IMR-90 (cell line): ENCODE results near the gene CHP2. TPM values are rescaled to one million over a fixed set of nuclear protein-coding genes. Genes with fewer than 3 reads are reported as not detected.

Source experiments
- ATAC-seq: fragments of 200-7000 bp; cut with Tn5 transposase; 2 replicates; pipeline ENCODE4 v1.9.1; 2020; ENCODE audit warnings: low read depth, mild to moderate bottlenecking, moderate library complexity
- Bru-seq: library from RNA; stranded (reverse); fragments of 400-500 nt; gene quantifications from one replicate; lab custom pipeline; 2021; lab: Mats Ljungman, UMichigan
- BruChase-seq, 2 experiments: library from RNA; stranded (reverse); fragments of 400-500 nt; gene quantifications; one replicate each; lab custom pipeline; 2021; lab: Mats Ljungman, UMichigan
- BruUV-seq: library from RNA; stranded (reverse); fragments of 400-500 nt; replicated peaks from 2 replicates; lab custom pipeline; 2021; lab: Mats Ljungman, UMichigan
- CTCF ChIA-PET: fragments of 300-600 bp; formaldehyde crosslinking; extraction: SDS; loops from one replicate; lab custom pipeline; 2021; ENCODE audit warnings: antibody characterized with exemption; lab: Yijun Ruan, JAX
- POLR2A ChIA-PET: fragments of 300-600 bp; sonication (Branson Sonifier 250); formaldehyde crosslinking; loops from one replicate; lab custom pipeline; 2022; ENCODE audit warnings: antibody characterized with exemption; ENCODE audit not compliant: unreplicated experiment; lab: Charles Lee
- DNase-seq: peaks from one replicate; pipeline ENCODE4 v3.0.0; 2013
- H2AFZ ChIP-seq: replicated peaks from 2 replicates; pipeline ENCODE3; 2013; ENCODE audit warnings: low read length, mild to moderate bottlenecking; ENCODE audit not compliant: poor library complexity
- H2AK5ac ChIP-seq: 2 replicates; pipeline ENCODE4 v1.6.1; 2013; ENCODE audit warnings: low read depth, low read length, inconsistent platforms
- H2AK9ac ChIP-seq: replicated peaks from 2 replicates; pipeline ENCODE3; 2013; ENCODE audit warnings: mild to moderate bottlenecking, low read depth, low read length, moderate library complexity; ENCODE audit not compliant: poor library complexity
- H2BK120ac ChIP-seq: 2 replicates; pipeline ENCODE4 v1.6.1; 2013; ENCODE audit warnings: low read depth, low read length, inconsistent platforms
- H2BK15ac ChIP-seq: 3 replicates; pipeline ENCODE4 v1.6.1; 2013; ENCODE audit warnings: low read depth, low read length, inconsistent platforms
- H2BK20ac ChIP-seq: 2 replicates; pipeline ENCODE4 v1.6.1; 2013; ENCODE audit warnings: low read depth, mild to moderate bottlenecking, inconsistent platforms, low read length, moderate library complexity
- H2BK5ac ChIP-seq: 2 replicates; pipeline ENCODE4 v1.6.1; 2013; ENCODE audit warnings: mild to moderate bottlenecking, low read depth, low read length, inconsistent platforms; ENCODE audit not compliant: poor library complexity, severe bottlenecking
- H3K14ac ChIP-seq: replicated peaks from 2 replicates; pipeline ENCODE4 v1.6.1; 2013; ENCODE audit warnings: low read depth, low read length, inconsistent platforms
- H3K18ac ChIP-seq: 2 replicates; pipeline ENCODE4 v1.6.1; 2013; ENCODE audit warnings: low read depth, low read length, control low read depth
- H3K23ac ChIP-seq: 2 replicates; pipeline ENCODE4 v1.6.1; 2013; ENCODE audit warnings: low read depth, low read length, inconsistent platforms
- H3K27ac ChIP-seq: 2 replicates; pipeline ENCODE4 v1.5.1; 2013; ENCODE audit warnings: mild to moderate bottlenecking, control low read depth, low read length; ENCODE audit not compliant: insufficient read depth
- H3K27me3 ChIP-seq: 2 replicates; pipeline ENCODE4 v1.6.1; 2013; ENCODE audit warnings: low read length; ENCODE audit not compliant: control insufficient read depth, insufficient read depth
- H3K36me3 ChIP-seq: 2 replicates; pipeline ENCODE4 v1.6.1; 2013; ENCODE audit warnings: low read length, mixed read lengths; ENCODE audit not compliant: control insufficient read depth, insufficient read depth
- H3K4ac ChIP-seq: 2 replicates; pipeline ENCODE4 v1.6.1; 2013; ENCODE audit warnings: low read depth, low read length, inconsistent platforms
- H3K4me1 ChIP-seq: 2 replicates; pipeline ENCODE4 v1.6.1; 2013; ENCODE audit warnings: low read length, mixed read lengths; ENCODE audit not compliant: control insufficient read depth, insufficient read depth
- H3K4me2 ChIP-seq: 2 replicates; pipeline ENCODE4 v1.6.1; 2013; ENCODE audit warnings: low read depth, mild to moderate bottlenecking, control low read depth, low read length, moderate library complexity
- H3K4me3 ChIP-seq: 2 replicates; pipeline ENCODE4 v1.5.1; 2013; ENCODE audit warnings: low read depth, mild to moderate bottlenecking, control low read depth, low read length, moderate library complexity; ENCODE audit not compliant: insufficient read depth
- H3K56ac ChIP-seq: 2 replicates; pipeline ENCODE4 v1.6.1; 2013; ENCODE audit warnings: low read length, inconsistent platforms; ENCODE audit not compliant: insufficient read depth; ENCODE audit errors: extremely low read depth
- H3K79me1 ChIP-seq, 2 experiments: 2 replicates each; pipeline ENCODE4 v1.6.1; 2013; ENCODE audit warnings: low read length in 2 of 2, inconsistent platforms in 1 of 2, low read depth in 1 of 2
- H3K9ac ChIP-seq: 2 replicates; pipeline ENCODE4 v1.6.1; 2013; ENCODE audit warnings: low read depth, low read length, control low read depth
- H3K9me1 ChIP-seq: 2 replicates; pipeline ENCODE4 v1.6.1; 2013; ENCODE audit warnings: low read length, inconsistent platforms; ENCODE audit not compliant: insufficient read depth
- H3K9me3 ChIP-seq: 2 replicates; pipeline ENCODE4 v1.6.1; 2013; ENCODE audit warnings: low read length; ENCODE audit not compliant: control insufficient read depth, insufficient read depth
- H4K20me1 ChIP-seq: 2 replicates; pipeline ENCODE4 v1.6.1; 2013; ENCODE audit warnings: low read length, inconsistent platforms; ENCODE audit not compliant: insufficient read depth
- H4K5ac ChIP-seq: 2 replicates; pipeline ENCODE4 v1.6.1; 2013; ENCODE audit warnings: mild to moderate bottlenecking, low read depth, low read length, control low read depth
- H4K8ac ChIP-seq, 2 experiments: 2 replicates each; pipeline ENCODE4 v1.6.1; 2013; ENCODE audit warnings: low read depth in 2 of 2, low read length in 2 of 2, control low read depth in 1 of 2, inconsistent platforms in 1 of 2
- H4K91ac ChIP-seq: 2 replicates; pipeline ENCODE4 v1.6.1; 2013; ENCODE audit warnings: low read depth, low read length, inconsistent platforms; ENCODE audit not compliant: insufficient read depth
- BHLHE40 ChIP-seq: fragments of 150-350 bp; IDR thresholded peaks from 2 replicates; pipeline ENCODE4 v1.6.1; 2016; ENCODE audit warnings: mild to moderate bottlenecking, low read depth, low read length
- CEBPB ChIP-seq: IDR thresholded peaks from 2 replicates; pipeline ENCODE4 v1.6.1; 2012; ENCODE audit warnings: low read depth, low read length, improper control_type of control experiment
- ELK1 ChIP-seq: fragments of 150-350 bp; IDR thresholded peaks from 2 replicates; pipeline ENCODE4 v1.6.1; 2016; ENCODE audit warnings: low read depth, mild to moderate bottlenecking, low read length, moderate library complexity, borderline replicate concordance
- FOS ChIP-seq: fragments of 150-350 bp; IDR thresholded peaks from 2 replicates; pipeline ENCODE4 v1.6.1; 2016; ENCODE audit warnings: low read depth, low read length
- MAFK ChIP-seq: IDR thresholded peaks from 2 replicates; pipeline ENCODE4 v1.6.1; 2012; ENCODE audit warnings: low read depth, low read length, improper control_type of control experiment
- MXI1 ChIP-seq: IDR thresholded peaks from 2 replicates; pipeline ENCODE4 v1.6.1; 2012; ENCODE audit warnings: low read depth, mild to moderate bottlenecking, low read length, moderate library complexity, borderline replicate concordance
- RCOR1 ChIP-seq: IDR thresholded peaks from 2 replicates; pipeline ENCODE4 v1.6.1; 2012; ENCODE audit warnings: mild to moderate bottlenecking, low read length, improper control_type of control experiment; ENCODE audit not compliant: insufficient replicate concordance
- SMC3 ChIP-seq: fragments of 150-350 bp; IDR thresholded peaks from 2 replicates; pipeline ENCODE4 v1.6.1; 2016; ENCODE audit warnings: low read depth, mild to moderate bottlenecking, antibody characterized with exemption, low read length, moderate library complexity
- USF2 ChIP-seq: fragments of 150-350 bp; IDR thresholded peaks from 2 replicates; pipeline ENCODE4 v1.6.1; 2017; ENCODE audit warnings: mild to moderate bottlenecking, antibody characterized with exemption, low read length, low read depth
- whole genome bisulfite sequencing, 2 experiments: methylation state at CpG; one replicate each; pipeline versions ENCODE4 v1.1.5 to v1.1.7; 2013; ENCODE audit warnings: missing lambda C conversion rate in 2 of 2; ENCODE audit not compliant: insufficient read length in 1 of 2; ENCODE audit errors: extremely low coverage in 2 of 2; 5-methylcytosine and 5-hydroxymethylcytosine counted together
- dilution Hi-C: fragments of 300-500 bp; cut with HindIII; formaldehyde crosslinking; loops from one replicate; pipeline ENCODE4 v1.14.3; 2018; ENCODE audit warnings: low sequenced_read_pairs; ENCODE audit not compliant: unreplicated experiment
- in situ Hi-C: fragments of 300-500 bp; cut with MboI; formaldehyde crosslinking; loops from 3 replicates; pipeline ENCODE4 v1.14.3; 2019; ENCODE audit warnings: low sequenced_read_pairs, inconsistent platforms, mixed read lengths
- intact Hi-C: fragments of 100-400 bp; cut with micrococcal nuclease; formaldehyde crosslinking; loops from 2 replicates; pipeline ENCODE4 v1.10.0; 2022
- long read RNA-seq: library from polyadenylated mRNA; unstranded; transcript quantifications from one replicate; pipeline ENCODE4 v2.0.0, GENCODE V29; 2021; ENCODE audit not compliant: unreplicated experiment
- polyA plus RNA-seq, 3 experiments: library from polyadenylated mRNA; depleted of rRNA; stranded (reverse); fragments of >200 nt; gene quantifications; 2 replicates each; pipeline ENCODE4 v1.2.3, GENCODE V29; 2012; ENCODE audit warnings: low replicate concordance in 1 of 3
- total RNA-seq: library from RNA; depleted of rRNA; stranded (reverse); fragments of >200 nt; gene quantifications from 2 replicates; pipeline ENCODE4 v1.2.3, GENCODE V29; 2012; rRNA removed

CHP2 gene
- not detected in 2 replicates for total RNA-seq
- polyA plus RNA-seq (2012; rRNA removed), result not detected in 2 replicates
- not detected in 2 replicates for polyA plus RNA-seq (2012; cell fraction: cytosol; rRNA removed)
- polyA plus RNA-seq (2012; cell fraction: nucleus; rRNA removed; ENCODE audit: low replicate concordance), result not detected in 2 replicates
- not detected for Bru-seq, nascent RNA
- not detected for BruChase-seq, experiment 1, labeled RNA remaining after a 6-hour chase
- not detected for BruChase-seq, experiment 2, labeled RNA remaining after a 2-hour chase
- long read RNA-seq, result 0 reads

- TF ChIP-seq SMC3 (no peak), BHLHE40 (no peak), MXI1 (no peak), FOS (no peak), USF2 (no peak), CEBPB (no peak), MAFK (no peak), ELK1 (no peak), RCOR1 (no peak)
- 4% methylated on average over 38 of the region's 80 CpGs; no CpG with 5 or more reads in 1 of the 2 experiments for WGBS, 2 experiments
- DNase-seq (no peak), ATAC-seq (no peak)
- H3K9ac ChIP-seq, result no peak within 1 kb of the TSS
- ChIA-PET CTCF (no interaction called here), POLR2A (no interaction called here)
- H3K18ac ChIP-seq, result no peak within 1 kb of the TSS
- H3K36me3 ChIP-seq, result no peaks in the 10 kb centered on the region
- no peaks in the 10 kb centered on the region; the same call in 1 of the 2 replicates for H3K9me3 ChIP-seq
- peaks cover 25% of the 10 kb centered on the region for H3K27me3 ChIP-seq
- H2BK120ac ChIP-seq, result no peak within 1 kb of the TSS
- H3K9me1 ChIP-seq, result no peaks in the 10 kb centered on the region
- H3K14ac ChIP-seq, result no peak within 1 kb of the TSS
- no peak within 1 kb of the TSS for H3K23ac ChIP-seq
- dilution Hi-C loops, result no loop called here
- H3K56ac ChIP-seq, result no peak within 1 kb of the TSS
- no peak within 1 kb of the TSS for H4K8ac ChIP-seq
- peak within 1 kb of the TSS; percentile 42 for H2AK9ac ChIP-seq
- H2BK5ac ChIP-seq, result no peak within 1 kb of the TSS
- H3K4me1 ChIP-seq, result no peaks in the 10 kb centered on the region; the same call in 1 of the 2 replicates
- no peak within 1 kb of the TSS for H2AK5ac ChIP-seq
- H3K4ac ChIP-seq, result no peak within 1 kb of the TSS
- H2AFZ ChIP-seq, result peak within 1 kb of the TSS; percentile 63
- no peak within 1 kb of the TSS; the same call in 1 of the 2 replicates for H3K4me2 ChIP-seq
- H3K4me3 ChIP-seq, result no peak within 1 kb of the TSS
- H2BK15ac ChIP-seq, result no peak within 1 kb of the TSS
- no peaks in the 10 kb centered on the region for H4K20me1 ChIP-seq
- no peak within 1 kb of the TSS for H4K5ac ChIP-seq
- H2BK20ac ChIP-seq, result no peak within 1 kb of the TSS
- in situ Hi-C loops, result no loop called here
- no peaks in the 10 kb centered on the region for H3K79me1 ChIP-seq
- H3K27ac ChIP-seq, result no peak within 1 kb of the TSS
- no peak within 1 kb of the TSS for H4K91ac ChIP-seq
- no TSS peak for BruUV-seq
- intact Hi-C loops, result no loop called here
These were observed at the start of gene CHP2 for GRCh38 chr16:23754594-23755483. Gene CHP2 (plus strand): TSS chr16:23755026. CDS start chr16:23755050, 24 bp downstream.
